IMR-90 (cell line): ENCODE results near the gene ZNF768.

ENCODE experiments used
- CHD1 ChIP-seq: IDR thresholded peaks from 2 replicates; pipeline ENCODE4 v1.6.1; 2012; ENCODE audit warnings: low read depth, low read length, improper control_type of control experiment
- CTCF ChIP-seq: conservative IDR thresholded peaks from 2 replicates; pipeline ENCODE4 v1.5.1; 2012; ENCODE audit warnings: mild to moderate bottlenecking, low read depth, low read length, improper control_type of control experiment
- FOS ChIP-seq: fragments of 150-350 bp; IDR thresholded peaks from 2 replicates; pipeline ENCODE4 v1.6.1; 2016; ENCODE audit warnings: low read depth, low read length
- POLR2A ChIP-seq: IDR thresholded peaks from 2 replicates; pipeline ENCODE4 v1.6.1; 2012; ENCODE audit warnings: mild to moderate bottlenecking, low read depth, low read length
- SMC3 ChIP-seq: fragments of 150-350 bp; IDR thresholded peaks from 2 replicates; pipeline ENCODE4 v1.6.1; 2016; ENCODE audit warnings: low read depth, mild to moderate bottlenecking, antibody characterized with exemption, low read length, moderate library complexity
- TF ChIP-seq, protein P1 (sequence below): fragments of 150-350 bp; IDR thresholded peaks from 2 replicates; pipeline ENCODE4 v1.6.1; 2016; ENCODE audit warnings: low read depth, mild to moderate bottlenecking, low read length, moderate library complexity, borderline replicate concordance

DNA sequence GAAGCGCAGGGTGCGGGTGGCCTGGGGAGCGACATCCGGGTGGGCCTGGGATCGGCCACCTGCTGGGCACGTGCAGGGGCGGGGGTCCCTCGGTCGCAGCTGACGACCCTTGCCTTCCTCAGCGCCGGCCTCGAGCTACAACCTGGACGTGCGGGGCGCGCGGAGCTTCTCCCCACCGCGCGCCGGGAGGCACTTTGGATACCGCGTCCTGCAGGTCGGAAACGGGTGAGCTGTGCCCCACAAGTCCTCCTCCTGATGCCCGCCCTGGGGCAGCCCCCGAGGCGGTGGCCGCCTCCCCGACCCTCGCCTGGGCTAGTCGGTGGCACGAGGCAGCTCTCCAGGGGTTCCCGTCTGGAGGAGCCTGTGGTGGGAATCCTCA, 52.3 kb downstream of the ZNF768 start:
- TF ChIP-seq POLR2A, result no peak
- TF ChIP-seq CTCF, result no peak
- TF ChIP-seq, protein P1, sequence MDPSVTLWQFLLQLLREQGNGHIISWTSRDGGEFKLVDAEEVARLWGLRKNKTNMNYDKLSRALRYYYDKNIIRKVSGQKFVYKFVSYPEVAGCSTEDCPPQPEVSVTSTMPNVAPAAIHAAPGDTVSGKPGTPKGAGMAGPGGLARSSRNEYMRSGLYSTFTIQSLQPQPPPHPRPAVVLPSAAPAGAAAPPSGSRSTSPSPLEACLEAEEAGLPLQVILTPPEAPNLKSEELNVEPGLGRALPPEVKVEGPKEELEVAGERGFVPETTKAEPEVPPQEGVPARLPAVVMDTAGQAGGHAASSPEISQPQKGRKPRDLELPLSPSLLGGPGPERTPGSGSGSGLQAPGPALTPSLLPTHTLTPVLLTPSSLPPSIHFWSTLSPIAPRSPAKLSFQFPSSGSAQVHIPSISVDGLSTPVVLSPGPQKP, result no peak
- no peak for TF ChIP-seq CHD1
- TF ChIP-seq FOS, result no peak
- TF ChIP-seq SMC3, result no peak
